OCI-LY1 (cell line): ENCODE measurements around the gene BIRC5.

Experiments used
- EZH2 ChIP-seq: fragments of 200-600 bp; sonication (generic), shearing (Covaris generic); IDR thresholded peaks from 2 replicates; pipeline ENCODE4 v1.8.0; 2017; ENCODE audit warnings: borderline replicate concordance, mixed run types, mild to moderate bottlenecking, antibody characterized with exemption, low read length, moderate library complexity, mixed read lengths
- TF ChIP-seq, protein P1 (sequence below): fragments of 200-600 bp; sonication (generic), shearing (Covaris generic); IDR thresholded peaks from 2 replicates; pipeline ENCODE4 v1.5.1; 2017; ENCODE audit warnings: mild to moderate bottlenecking, antibody characterized with exemption, low read length, moderate library complexity, mixed read lengths

DNA sequence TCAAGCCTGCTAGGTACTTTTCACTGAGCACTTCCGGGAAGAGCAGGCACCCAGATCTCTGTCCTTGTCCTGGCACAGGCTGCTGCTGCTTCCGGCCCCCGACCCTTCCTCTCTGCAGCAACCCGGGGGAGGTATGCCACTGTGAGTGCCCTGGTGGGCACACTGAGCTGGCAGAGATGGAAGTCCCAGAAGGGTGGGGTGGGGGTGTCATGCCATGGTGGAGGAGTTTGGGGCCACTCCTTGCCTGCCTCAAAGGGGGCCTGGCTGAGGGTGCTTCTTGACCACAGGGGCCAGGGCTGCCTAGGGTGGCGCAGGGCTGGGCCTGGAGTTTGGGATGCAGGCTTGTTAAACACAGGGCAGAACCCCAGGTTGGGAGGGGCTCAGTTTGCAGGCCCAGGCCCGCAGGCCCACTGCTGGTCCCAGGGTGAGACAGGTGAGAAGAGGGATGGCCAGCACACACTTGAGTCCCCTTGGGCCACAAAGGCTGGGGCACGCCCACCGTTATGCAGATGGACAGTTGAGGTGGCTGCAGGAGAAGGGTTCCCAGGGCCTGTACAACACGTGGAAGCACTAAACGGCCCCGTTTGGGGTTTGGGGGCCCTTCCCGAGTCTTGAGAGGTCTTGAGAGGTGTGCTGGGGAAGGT lies 26.1 kb downstream of the BIRC5 start:
- TF ChIP-seq EZH2: no peak
- TF ChIP-seq, protein P1, sequence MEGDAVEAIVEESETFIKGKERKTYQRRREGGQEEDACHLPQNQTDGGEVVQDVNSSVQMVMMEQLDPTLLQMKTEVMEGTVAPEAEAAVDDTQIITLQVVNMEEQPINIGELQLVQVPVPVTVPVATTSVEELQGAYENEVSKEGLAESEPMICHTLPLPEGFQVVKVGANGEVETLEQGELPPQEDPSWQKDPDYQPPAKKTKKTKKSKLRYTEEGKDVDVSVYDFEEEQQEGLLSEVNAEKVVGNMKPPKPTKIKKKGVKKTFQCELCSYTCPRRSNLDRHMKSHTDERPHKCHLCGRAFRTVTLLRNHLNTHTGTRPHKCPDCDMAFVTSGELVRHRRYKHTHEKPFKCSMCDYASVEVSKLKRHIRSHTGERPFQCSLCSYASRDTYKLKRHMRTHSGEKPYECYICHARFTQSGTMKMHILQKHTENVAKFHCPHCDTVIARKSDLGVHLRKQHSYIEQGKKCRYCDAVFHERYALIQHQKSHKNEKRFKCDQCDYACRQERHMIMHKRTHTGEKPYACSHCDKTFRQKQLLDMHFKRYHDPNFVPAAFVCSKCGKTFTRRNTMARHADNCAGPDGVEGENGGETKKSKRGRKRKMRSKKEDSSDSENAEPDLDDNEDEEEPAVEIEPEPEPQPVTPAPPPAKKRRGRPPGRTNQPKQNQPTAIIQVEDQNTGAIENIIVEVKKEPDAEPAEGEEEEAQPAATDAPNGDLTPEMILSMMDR: no peak
